Endothelial cell (in vitro differentiated cells): ENCODE measurements around the gene RNF111. TPM values are rescaled to one million over a fixed set of nuclear protein-coding genes. Genes with fewer than 3 reads are reported as not detected.

Experiments used
- DNase-seq: peaks from one replicate; pipeline ENCODE4 v3.0.0; 2021; ENCODE audit warnings: low spot score
- H3K27ac Mint-ChIP-seq: one replicate; pipeline ENCODE4 v1.8.0; 2021; ENCODE audit warnings: mixed read lengths, inconsistent platforms; ENCODE audit not compliant: unreplicated experiment
- H3K27me3 Mint-ChIP-seq: one replicate; pipeline ENCODE4 v1.8.0; 2021; ENCODE audit warnings: mild to moderate bottlenecking, moderate library complexity, mixed read lengths, inconsistent platforms; ENCODE audit not compliant: unreplicated experiment
- H3K36me3 Mint-ChIP-seq: one replicate; pipeline ENCODE4 v1.8.0; 2021; ENCODE audit warnings: mild to moderate bottlenecking, low read depth, mixed read lengths, inconsistent platforms; ENCODE audit not compliant: unreplicated experiment
- H3K4me1 Mint-ChIP-seq: one replicate; pipeline ENCODE4 v1.8.0; 2021; ENCODE audit warnings: mild to moderate bottlenecking, mixed read lengths, inconsistent platforms; ENCODE audit not compliant: unreplicated experiment
- H3K4me3 Mint-ChIP-seq: one replicate; pipeline ENCODE4 v1.8.0; 2021; ENCODE audit warnings: mild to moderate bottlenecking, mixed read lengths, inconsistent platforms; ENCODE audit not compliant: unreplicated experiment
- H3K9me3 Mint-ChIP-seq: one replicate; pipeline ENCODE4 v1.8.0; 2021; ENCODE audit warnings: mixed read lengths, inconsistent platforms; ENCODE audit not compliant: unreplicated experiment
- total RNA-seq: library from RNA; stranded (reverse); fragmentation: NEBNext Ultra II Directional; extraction: Animal tissue kit (Norgen Biotek cat#: 25700); gene quantifications from one replicate; pipeline ENCODE4 v1.2.1, GENCODE V29; 2021; ENCODE audit not compliant: unreplicated experiment
- TF ChIP-seq, protein P1 (sequence below): fragments of 200-600 bp; sonication (generic); IDR thresholded peaks from one replicate; pipeline ENCODE4 v1.5.0; 2021; ENCODE audit warnings: antibody characterized with exemption; ENCODE audit not compliant: unreplicated experiment

Gene RNF111
- total RNA-seq, 1 donor from 2014 or later: 53.4 TPM

DNA sequence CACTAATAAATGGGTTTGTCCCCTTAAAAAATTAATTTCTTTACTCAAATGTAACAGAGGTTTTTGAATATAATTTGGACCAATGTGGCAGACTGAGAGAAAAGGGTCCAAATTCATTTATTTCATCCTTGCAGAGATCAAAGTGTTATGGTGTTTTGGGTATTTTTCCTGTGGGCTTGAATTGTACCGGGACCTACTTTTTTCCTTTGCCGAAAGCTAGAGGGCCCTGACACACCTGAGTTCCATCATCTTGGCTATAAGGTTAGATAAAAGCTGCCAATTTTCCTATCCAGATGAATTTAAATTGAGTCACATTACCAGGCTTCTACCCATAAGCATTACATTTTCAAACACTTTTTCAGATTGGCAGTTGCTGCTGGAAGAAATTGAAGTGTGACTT, 118.4 kb downstream of the RNF111 start:
- no peaks in the 10 kb centered on the region for H3K9me3 Mint-ChIP-seq
- no peak for DNase-seq
- peak overlapping the region; percentile 70 for H3K27ac Mint-ChIP-seq
- TF ChIP-seq, protein P1, sequence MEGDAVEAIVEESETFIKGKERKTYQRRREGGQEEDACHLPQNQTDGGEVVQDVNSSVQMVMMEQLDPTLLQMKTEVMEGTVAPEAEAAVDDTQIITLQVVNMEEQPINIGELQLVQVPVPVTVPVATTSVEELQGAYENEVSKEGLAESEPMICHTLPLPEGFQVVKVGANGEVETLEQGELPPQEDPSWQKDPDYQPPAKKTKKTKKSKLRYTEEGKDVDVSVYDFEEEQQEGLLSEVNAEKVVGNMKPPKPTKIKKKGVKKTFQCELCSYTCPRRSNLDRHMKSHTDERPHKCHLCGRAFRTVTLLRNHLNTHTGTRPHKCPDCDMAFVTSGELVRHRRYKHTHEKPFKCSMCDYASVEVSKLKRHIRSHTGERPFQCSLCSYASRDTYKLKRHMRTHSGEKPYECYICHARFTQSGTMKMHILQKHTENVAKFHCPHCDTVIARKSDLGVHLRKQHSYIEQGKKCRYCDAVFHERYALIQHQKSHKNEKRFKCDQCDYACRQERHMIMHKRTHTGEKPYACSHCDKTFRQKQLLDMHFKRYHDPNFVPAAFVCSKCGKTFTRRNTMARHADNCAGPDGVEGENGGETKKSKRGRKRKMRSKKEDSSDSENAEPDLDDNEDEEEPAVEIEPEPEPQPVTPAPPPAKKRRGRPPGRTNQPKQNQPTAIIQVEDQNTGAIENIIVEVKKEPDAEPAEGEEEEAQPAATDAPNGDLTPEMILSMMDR: no peak
- H3K36me3 Mint-ChIP-seq: peaks cover 4% of the 10 kb centered on the region
- H3K4me3 Mint-ChIP-seq: peak overlapping the region; percentile 97
- no peaks in the 10 kb centered on the region for H3K27me3 Mint-ChIP-seq
- H3K4me1 Mint-ChIP-seq: peaks cover 12% of the 10 kb centered on the region

DNA sequence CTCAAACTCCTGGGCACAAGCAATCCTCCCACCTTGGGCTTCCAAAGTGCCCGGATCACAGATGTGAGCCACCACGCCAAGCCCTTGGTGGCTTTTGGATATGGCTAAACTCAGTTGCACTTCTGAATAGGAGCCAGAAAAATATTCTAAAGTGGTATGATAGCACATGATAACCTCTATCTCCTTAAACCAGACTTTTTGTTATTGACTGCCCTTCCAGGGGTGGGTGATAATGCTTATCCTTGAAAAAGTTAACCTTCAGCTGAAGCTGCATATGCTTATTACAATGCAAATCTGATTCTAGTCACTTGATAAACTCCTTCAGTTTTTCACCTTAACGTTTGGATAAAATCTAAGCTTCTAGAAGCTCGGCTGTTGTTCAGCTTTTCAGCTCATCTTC, 123.8 kb downstream of the RNF111 start:
- H3K9me3 Mint-ChIP-seq: no peaks in the 10 kb centered on the region
- H3K36me3 Mint-ChIP-seq: peaks cover 4% of the 10 kb centered on the region
- no peak overlapping the region for H3K4me3 Mint-ChIP-seq
- H3K27ac Mint-ChIP-seq: no peak overlapping the region
- TF ChIP-seq, protein P1: no peak
- H3K4me1 Mint-ChIP-seq: no peaks in the 10 kb centered on the region
- peaks cover 2% of the 10 kb centered on the region for H3K27me3 Mint-ChIP-seq
- no peak for DNase-seq

DNA sequence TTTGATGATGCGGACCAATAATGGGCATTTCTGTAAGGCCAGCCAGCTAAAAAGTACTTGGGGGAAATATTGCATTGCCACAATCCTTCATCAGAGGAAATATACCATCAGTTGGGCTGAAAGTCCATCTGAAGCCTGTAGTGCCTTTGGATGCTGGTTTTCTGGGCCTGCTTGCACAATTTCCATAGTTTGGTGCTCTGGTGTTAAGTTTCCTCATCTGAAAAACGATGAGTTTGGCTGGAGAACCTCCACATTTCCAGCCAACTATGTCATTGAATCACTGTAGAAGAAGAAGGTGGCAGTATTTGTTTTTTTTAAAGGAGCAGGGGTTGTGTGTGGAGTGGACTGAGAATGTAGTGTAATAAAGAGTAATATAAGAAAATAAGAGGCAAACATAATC, 127.6 kb downstream of the RNF111 start:
- Mint-ChIP-seq H3K36me3 (peaks cover 5% of the 10 kb centered on the region), H3K4me3 (no peak overlapping the region), H3K4me1 (no peaks in the 10 kb centered on the region), H3K9me3 (no peaks in the 10 kb centered on the region), H3K27me3 (peaks cover 2% of the 10 kb centered on the region), H3K27ac (no peak overlapping the region)
- TF ChIP-seq, protein P1: no peak
- no peak for DNase-seq

DNA sequence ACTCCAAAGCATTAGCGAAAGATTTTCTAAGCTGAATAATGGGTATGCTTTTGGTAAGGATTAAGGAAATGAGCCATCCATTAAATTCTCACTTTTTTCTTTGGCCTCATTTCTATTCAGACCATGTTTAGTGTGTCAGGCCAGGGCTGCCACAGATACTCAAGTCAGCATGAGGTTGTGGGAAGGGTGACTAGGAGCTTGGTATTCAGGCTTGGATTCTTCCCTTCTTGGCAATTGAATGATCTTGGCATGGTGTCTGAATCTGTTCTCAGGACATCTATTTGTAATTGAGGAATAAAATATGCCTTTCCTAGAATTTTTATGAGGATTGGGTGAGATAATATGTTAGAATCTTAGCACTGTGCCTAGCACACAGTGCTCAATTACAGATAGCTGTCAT, 128.7 kb downstream of the RNF111 start:
- no peak for DNase-seq
- TF ChIP-seq, protein P1: no peak
- no peak overlapping the region for H3K4me3 Mint-ChIP-seq
- H3K9me3 Mint-ChIP-seq: no peaks in the 10 kb centered on the region
- no peaks in the 10 kb centered on the region for H3K4me1 Mint-ChIP-seq
- H3K27ac Mint-ChIP-seq: no peak overlapping the region
- peaks cover 5% of the 10 kb centered on the region for H3K36me3 Mint-ChIP-seq
- H3K27me3 Mint-ChIP-seq: peaks cover 2% of the 10 kb centered on the region

DNA sequence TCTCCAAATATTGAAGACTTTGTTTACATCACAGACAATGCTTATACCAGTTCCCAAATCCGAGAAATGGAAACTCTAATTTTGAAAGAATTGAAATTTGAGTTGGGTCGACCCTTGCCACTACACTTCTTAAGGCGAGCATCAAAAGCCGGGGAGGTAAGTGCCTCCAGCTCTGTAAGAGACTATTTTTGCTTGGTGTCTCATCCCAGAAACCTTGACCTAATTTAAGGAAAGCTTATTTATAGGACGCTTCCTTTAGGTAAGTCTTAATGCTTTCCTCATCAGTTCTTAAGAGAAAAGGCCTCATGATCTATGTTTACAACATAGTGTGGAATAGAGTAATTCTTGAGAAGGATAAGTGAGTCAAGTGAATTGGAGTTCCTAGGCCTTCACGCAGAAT, 129.3 kb downstream of the RNF111 start:
- DNase-seq: no peak
- Mint-ChIP-seq H3K4me1 (no peaks in the 10 kb centered on the region), H3K36me3 (peaks cover 5% of the 10 kb centered on the region), H3K9me3 (no peaks in the 10 kb centered on the region), H3K27me3 (peaks cover 2% of the 10 kb centered on the region), H3K27ac (no peak overlapping the region), H3K4me3 (no peak overlapping the region)
- TF ChIP-seq, protein P1: no peak
